ENCODE data around the gene CPE. TPM values are rescaled to one million over a fixed set of nuclear protein-coding genes. Genes with fewer than 3 reads are reported as not detected.

Gene CPE
- total RNA-seq, 1 donor from 2014 or later = 43.6 TPM

GRCh38 chr4:165404080-165404479 lies 25.3 kb downstream of the CPE start:
- H3K4me3 ChIP-seq = no peak overlapping the region
- no peaks in the 10 kb centered on the region for H3K36me3 ChIP-seq
- H3K9ac ChIP-seq = no peak overlapping the region
- H3K4me1 Mint-ChIP-seq = peaks cover 19% of the 10 kb centered on the region
- no peaks in the 10 kb centered on the region for H3K27me3 ChIP-seq
- peaks cover 2% of the 10 kb centered on the region for H3K27me3 Mint-ChIP-seq (ENCODE audit: insufficient read depth, low read depth)
- no peaks in the 10 kb centered on the region for H3K9me3 ChIP-seq (ENCODE audit: low read depth)
- no peaks in the 10 kb centered on the region for H3F3A ChIP-seq (ENCODE audit: low read depth)
- no peak overlapping the region for H3K4me2 ChIP-seq
- no peaks in the 10 kb centered on the region for H3K79me2 ChIP-seq (ENCODE audit: low read depth)
- H4K20me1 ChIP-seq (ENCODE audit: low read depth) = no peaks in the 10 kb centered on the region
- H3K4me3 Mint-ChIP-seq = no peak overlapping the region
- H3K4me1 ChIP-seq = no peaks in the 10 kb centered on the region
- H2AFZ ChIP-seq (replicated peaks) = no peak overlapping the region
- TF ChIP-seq EZH2phosphoT487 (IDR thresholded peaks at IDR 0.05) (no peak), EZH2 (IDR thresholded peaks at IDR 0.05) (no peak)
- TF ChIP-seq, protein P1, sequence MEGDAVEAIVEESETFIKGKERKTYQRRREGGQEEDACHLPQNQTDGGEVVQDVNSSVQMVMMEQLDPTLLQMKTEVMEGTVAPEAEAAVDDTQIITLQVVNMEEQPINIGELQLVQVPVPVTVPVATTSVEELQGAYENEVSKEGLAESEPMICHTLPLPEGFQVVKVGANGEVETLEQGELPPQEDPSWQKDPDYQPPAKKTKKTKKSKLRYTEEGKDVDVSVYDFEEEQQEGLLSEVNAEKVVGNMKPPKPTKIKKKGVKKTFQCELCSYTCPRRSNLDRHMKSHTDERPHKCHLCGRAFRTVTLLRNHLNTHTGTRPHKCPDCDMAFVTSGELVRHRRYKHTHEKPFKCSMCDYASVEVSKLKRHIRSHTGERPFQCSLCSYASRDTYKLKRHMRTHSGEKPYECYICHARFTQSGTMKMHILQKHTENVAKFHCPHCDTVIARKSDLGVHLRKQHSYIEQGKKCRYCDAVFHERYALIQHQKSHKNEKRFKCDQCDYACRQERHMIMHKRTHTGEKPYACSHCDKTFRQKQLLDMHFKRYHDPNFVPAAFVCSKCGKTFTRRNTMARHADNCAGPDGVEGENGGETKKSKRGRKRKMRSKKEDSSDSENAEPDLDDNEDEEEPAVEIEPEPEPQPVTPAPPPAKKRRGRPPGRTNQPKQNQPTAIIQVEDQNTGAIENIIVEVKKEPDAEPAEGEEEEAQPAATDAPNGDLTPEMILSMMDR (IDR thresholded peaks at IDR 0.05) = no peak
- no peak overlapping the region for H3K27ac ChIP-seq
- peaks cover 20% of the 10 kb centered on the region for H3K9me3 Mint-ChIP-seq
- DNase-seq (ENCODE audit: low spot score) = no peak
- H3K27ac Mint-ChIP-seq = no peak overlapping the region
- H3K36me3 Mint-ChIP-seq = peaks cover 37% of the 10 kb centered on the region

GRCh38 chr4:165404696-165405095 lies 25.9 kb downstream of the CPE start:
- Histone ChIP-seq H3K79me2 (ENCODE audit: low read depth) (no peaks in the 10 kb centered on the region), H3K4me1 (no peaks in the 10 kb centered on the region), H2AFZ (replicated peaks) (no peak overlapping the region), H4K20me1 (ENCODE audit: low read depth) (no peaks in the 10 kb centered on the region), H3K9ac (no peak overlapping the region), H3F3A (ENCODE audit: low read depth) (no peaks in the 10 kb centered on the region), H3K27ac (no peak overlapping the region), H3K9me3 (ENCODE audit: low read depth) (no peaks in the 10 kb centered on the region), H3K27me3 (no peaks in the 10 kb centered on the region), H3K4me2 (no peak overlapping the region), H3K4me3 (no peak overlapping the region), H3K36me3 (no peaks in the 10 kb centered on the region)
- Mint-ChIP-seq H3K4me3 (no peak overlapping the region), H3K27me3 (ENCODE audit: insufficient read depth, low read depth) (peaks cover 2% of the 10 kb centered on the region), H3K36me3 (peaks cover 37% of the 10 kb centered on the region), H3K4me1 (peaks cover 14% of the 10 kb centered on the region), H3K9me3 (peaks cover 20% of the 10 kb centered on the region), H3K27ac (no peak overlapping the region)
- no peak for DNase-seq (ENCODE audit: low spot score)
- no peak for TF ChIP-seq EZH2phosphoT487 (IDR thresholded peaks at IDR 0.05)
- TF ChIP-seq, protein P1 (IDR thresholded peaks at IDR 0.05) = no peak
- TF ChIP-seq EZH2 (IDR thresholded peaks at IDR 0.05) = no peak

DNA sequence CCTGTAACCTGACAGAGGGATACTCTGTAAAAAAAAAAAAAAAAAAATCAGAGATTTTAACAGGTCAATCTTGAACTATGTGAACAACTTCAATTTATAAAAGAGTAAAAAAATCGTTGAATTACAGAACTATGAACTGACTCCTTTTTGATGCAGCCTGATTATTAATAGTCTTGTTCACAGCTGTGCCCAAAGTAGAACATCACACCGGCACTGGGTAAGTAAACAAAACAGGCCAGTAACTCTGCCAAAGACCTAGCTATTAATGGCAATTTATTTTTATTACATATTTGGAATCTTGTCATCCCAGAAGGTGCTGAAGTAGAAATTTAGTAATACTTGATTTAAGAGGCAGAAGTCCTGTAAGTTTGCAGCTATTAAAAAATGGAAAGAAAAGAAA lies 31.4 kb downstream of the CPE start:
- Histone ChIP-seq H3K4me3 (no peak overlapping the region), H3K36me3 (no peaks in the 10 kb centered on the region), H3K79me2 (ENCODE audit: low read depth) (no peaks in the 10 kb centered on the region)

More for the DNA sequence above, 31.4 kb downstream of the CPE start:
- Mint-ChIP-seq H3K27ac (no peak overlapping the region), H3K4me3 (no peak overlapping the region), H3K27me3 (ENCODE audit: insufficient read depth, low read depth) (no peaks in the 10 kb centered on the region), H3K4me1 (no peaks in the 10 kb centered on the region), H3K36me3 (peaks cover 11% of the 10 kb centered on the region), H3K9me3 (peaks cover 12% of the 10 kb centered on the region)
- DNase-seq (ENCODE audit: low spot score) = no peak
- Histone ChIP-seq H4K20me1 (ENCODE audit: low read depth) (no peaks in the 10 kb centered on the region), H3K4me2 (no peak overlapping the region), H3K9me3 (ENCODE audit: low read depth) (no peaks in the 10 kb centered on the region), H3K9ac (no peak overlapping the region), H3K27me3 (no peaks in the 10 kb centered on the region), H3K27ac (no peak overlapping the region), H3F3A (ENCODE audit: low read depth) (no peaks in the 10 kb centered on the region), H3K4me1 (no peaks in the 10 kb centered on the region), H2AFZ (replicated peaks) (no peak overlapping the region)
- no peak for TF ChIP-seq EZH2 (IDR thresholded peaks at IDR 0.05)
- TF ChIP-seq, protein P1 (IDR thresholded peaks at IDR 0.05) = no peak
